ENCODE results near the gene LRRFIP2.
"Not testable (repeated sequence)": the region's sequence is repeated elsewhere in the genome, so short reads cannot be mapped to it uniquely, and the experiment has no call there.

Gene LRRFIP2

GRCh38 chr3:37125195-37126073 lies 48.9 kb downstream of the LRRFIP2 start:
- H3K36me3 ChIP-seq, result no peaks in the 10 kb centered on the region
- no peak for DNase-seq
- no peak overlapping the region for H3K4me3 ChIP-seq (ENCODE audit: low read depth, low read length)
- H3K27me3 ChIP-seq (ENCODE audit: insufficient read depth, low read depth, severe bottlenecking), result no peaks in the 10 kb centered on the region
- H3K27ac ChIP-seq, result no peak overlapping the region
- H3K9me3 ChIP-seq (ENCODE audit: severe bottlenecking), result no peaks in the 10 kb centered on the region
- TF ChIP-seq CTCF (IDR thresholded peaks at IDR 0.05; ENCODE audit: low read depth, low read length), result no peak

- H3K27me3 ChIP-seq (ENCODE audit: insufficient read depth, low read depth, severe bottlenecking), result no peaks in the 10 kb centered on the region
- no peak for DNase-seq
- H3K27ac ChIP-seq, result no peak overlapping the region
- no peak overlapping the region for H3K4me3 ChIP-seq (ENCODE audit: low read depth, low read length)
- TF ChIP-seq CTCF (IDR thresholded peaks at IDR 0.05; ENCODE audit: low read depth, low read length), result no peak
- H3K9me3 ChIP-seq (ENCODE audit: severe bottlenecking), result no peaks in the 10 kb centered on the region
- no peaks in the 10 kb centered on the region for H3K36me3 ChIP-seq
Measured at GRCh38 chr3:37124435-37124834, 49.9 kb downstream of the LRRFIP2 start.

- no peaks in the 10 kb centered on the region for H3K36me3 ChIP-seq
- no peak overlapping the region for H3K27ac ChIP-seq
- no peaks in the 10 kb centered on the region for H3K9me3 ChIP-seq (ENCODE audit: severe bottlenecking)
- H3K4me3 ChIP-seq (ENCODE audit: low read depth, low read length), result no peak overlapping the region
- TF ChIP-seq CTCF (IDR thresholded peaks at IDR 0.05; ENCODE audit: low read depth, low read length), result no peak
- no peak for DNase-seq
- no peaks in the 10 kb centered on the region for H3K27me3 ChIP-seq (ENCODE audit: insufficient read depth, low read depth, severe bottlenecking)
Measured at GRCh38 chr3:37123292-37123691, 51.1 kb downstream of the LRRFIP2 start.

GRCh38 chr3:37122069-37122468 lies 52.3 kb downstream of the LRRFIP2 start:
- H3K27me3 ChIP-seq (ENCODE audit: insufficient read depth, low read depth, severe bottlenecking); H3K36me3 ChIP-seq; H3K9me3 ChIP-seq (ENCODE audit: severe bottlenecking); H3K27ac ChIP-seq; DNase-seq; H3K4me3 ChIP-seq (ENCODE audit: low read depth, low read length): not testable (repeated sequence)

GRCh38 chr3:37118163-37118562 lies 56.2 kb downstream of the LRRFIP2 start:
- DNase-seq, result no peak
- Histone ChIP-seq H3K36me3 (no peaks in the 10 kb centered on the region), H3K9me3 (ENCODE audit: severe bottlenecking) (no peaks in the 10 kb centered on the region), H3K27me3 (ENCODE audit: insufficient read depth, low read depth, severe bottlenecking) (no peaks in the 10 kb centered on the region), H3K4me3 (ENCODE audit: low read depth, low read length) (no peak overlapping the region), H3K27ac (no peak overlapping the region)
- no peak for TF ChIP-seq CTCF (IDR thresholded peaks at IDR 0.05; ENCODE audit: low read depth, low read length)

- Histone ChIP-seq H3K9me3 (ENCODE audit: severe bottlenecking) (no peaks in the 10 kb centered on the region), H3K27ac (no peak overlapping the region), H3K4me3 (ENCODE audit: low read depth, low read length) (no peak overlapping the region), H3K27me3 (ENCODE audit: insufficient read depth, low read depth, severe bottlenecking) (no peaks in the 10 kb centered on the region), H3K36me3 (no peaks in the 10 kb centered on the region)
- no peak for DNase-seq
- no peak for TF ChIP-seq CTCF (IDR thresholded peaks at IDR 0.05; ENCODE audit: low read depth, low read length)
Measured at GRCh38 chr3:37117548-37117947, 56.8 kb downstream of the LRRFIP2 start.

Measured in WERI-Rb-1 (cell line).